Breast epithelium (tissue), 4 donors: ENCODE measurements around the gene FRK. TPM values are rescaled to one million over a fixed set of nuclear protein-coding genes. Genes with fewer than 3 reads are reported as not detected.

Experiments
- DNase-seq, 2 donors: peaks; one replicate each; pipeline ENCODE4 v3.0.0-alpha.2; 2019; ENCODE audit warnings: low spot score in 2 of 2
- H3K27ac ChIP-seq, 2 donors: fragments of 200-600 bp; sonication (generic) in 1 of 2; one replicate each; pipeline ENCODE4 v1.5.1; 2016 to 2019; ENCODE audit warnings: mild to moderate bottlenecking in 1 of 2
- H3K27me3 ChIP-seq, 2 donors: fragments of 200-600 bp; sonication (generic) in 1 of 2; one replicate each; pipeline versions ENCODE4 v1.5.1 to v1.6.0; 2017 to 2019; ENCODE audit warnings: control low read depth in 1 of 2, mild to moderate bottlenecking in 1 of 2
- H3K36me3 ChIP-seq: fragments of 200-600 bp; one replicate; pipeline ENCODE4 v1.5.1; 2019
- H3K4me1 ChIP-seq, 2 donors: fragments of 200-600 bp; sonication (generic); one replicate each; pipeline ENCODE4 v1.5.1; 2016 to 2019; ENCODE audit warnings: control low read depth in 1 of 2
- H3K4me3 ChIP-seq, 3 donors: fragments of 200-600 bp; sonication (generic); 1 replicate in 2 of 3; 2 replicates in 1 of 3; pipeline ENCODE4 v1.5.1; 2016 to 2019; ENCODE audit warnings: mild to moderate bottlenecking in 3 of 3, moderate library complexity in 2 of 3
- H3K9me3 ChIP-seq, 2 donors: fragments of 200-600 bp; sonication (generic) in 1 of 2; one replicate each; pipeline ENCODE4 v1.5.1; 2016 to 2019; ENCODE audit warnings: control low read depth in 1 of 2
- CTCF ChIP-seq, 3 donors: fragments of 450-650 bp; IDR thresholded peaks; one replicate each; pipeline ENCODE4 v1.5.1; 2016 to 2017; ENCODE audit warnings: antibody characterized with exemption in 3 of 3, mild to moderate bottlenecking in 3 of 3, moderate library complexity in 3 of 3
- POLR2A ChIP-seq: fragments of 450-650 bp; IDR thresholded peaks from one replicate; pipeline ENCODE4 v1.6.1; 2016; ENCODE audit warnings: antibody characterized with exemption, mild to moderate bottlenecking, moderate library complexity
- POLR2AphosphoS5 ChIP-seq, 3 donors: sonication (generic); formaldehyde crosslinking; IDR thresholded peaks; one replicate each; pipeline ENCODE4 v1.6.1; 2017; ENCODE audit warnings: antibody characterized with exemption in 3 of 3
- intact Hi-C: fragments of 100-400 bp; cut with DNase I; formaldehyde crosslinking; loops from one replicate; pipeline ENCODE4 v1.15.1; 2023; ENCODE audit warnings: low total_unique reads
- total RNA-seq, 3 donors: library from RNA; depleted of rRNA; stranded (reverse); fragments of >200 nt; gene quantifications; one replicate each; pipeline ENCODE4 v1.1.0, GENCODE V29; 2016

FRK gene
- total RNA-seq, 3 donors from 2014 or later, result 0.64 to 10.5 (median 5.9) TPM

- Histone ChIP-seq H3K4me3 (no peak overlapping the region), H3K4me1 (no peaks in the 10 kb centered on the region), H3K36me3 (no peaks in the 10 kb centered on the region), H3K9me3 (no peaks in the 10 kb centered on the region), H3K27ac (no peak overlapping the region), H3K27me3 (no peaks in the 10 kb centered on the region)
- intact Hi-C loops, result no loop called here
- TF ChIP-seq POLR2A (no peak), CTCF (IDR thresholded peaks at IDR 0.05) (no peak), POLR2AphosphoS5 (IDR thresholded peaks at IDR 0.05) (no peak)
- no peak for DNase-seq
These were observed 26.8 kb upstream of the FRK start for GRCh38 chr6:116087437-116088027.

- no peaks in the 10 kb centered on the region for H3K27me3 ChIP-seq
- H3K4me1 ChIP-seq, result no peaks in the 10 kb centered on the region
- intact Hi-C loops, result no loop called here
- H3K9me3 ChIP-seq, result no peaks in the 10 kb centered on the region
- no peak for TF ChIP-seq POLR2A
- no peak for TF ChIP-seq CTCF (IDR thresholded peaks at IDR 0.05)
- TF ChIP-seq POLR2AphosphoS5 (IDR thresholded peaks at IDR 0.05), result no peak
- H3K27ac ChIP-seq, result no peak overlapping the region
- DNase-seq, result no peak
- H3K4me3 ChIP-seq, result no peak overlapping the region
- no peaks in the 10 kb centered on the region for H3K36me3 ChIP-seq
These were observed 23.6 kb upstream of the FRK start for GRCh38 chr6:116084284-116084683.

- H3K27me3 ChIP-seq, result no peaks in the 10 kb centered on the region
- no peak overlapping the region for H3K27ac ChIP-seq
- intact Hi-C loops, result no loop called here
- TF ChIP-seq POLR2A (no peak), CTCF (IDR thresholded peaks at IDR 0.05) (no peak), POLR2AphosphoS5 (IDR thresholded peaks at IDR 0.05) (no peak)
- H3K9me3 ChIP-seq, result no peaks in the 10 kb centered on the region
- no peak overlapping the region for H3K4me3 ChIP-seq
- H3K36me3 ChIP-seq, result no peaks in the 10 kb centered on the region
- DNase-seq, result no peak
- H3K4me1 ChIP-seq, result no peaks in the 10 kb centered on the region
These were observed 22.4 kb upstream of the FRK start for GRCh38 chr6:116083052-116083451.

GRCh38 chr6:116078945-116079344 is 18.3 kb upstream of the FRK start:
- TF ChIP-seq POLR2A (no peak), POLR2AphosphoS5 (IDR thresholded peaks at IDR 0.05) (no peak), CTCF (IDR thresholded peaks at IDR 0.05) (no peak)
- no peaks in the 10 kb centered on the region for H3K9me3 ChIP-seq
- intact Hi-C loops, result no loop called here

GRCh38 chr6:116078522-116078921 is 17.8 kb upstream of the FRK start:
- no peaks in the 10 kb centered on the region for H3K27me3 ChIP-seq
- H3K27ac ChIP-seq, result no peak overlapping the region
- no peak overlapping the region for H3K4me3 ChIP-seq
- H3K9me3 ChIP-seq, result no peaks in the 10 kb centered on the region
- TF ChIP-seq POLR2AphosphoS5 (IDR thresholded peaks at IDR 0.05) (no peak), CTCF (IDR thresholded peaks at IDR 0.05) (no peak), POLR2A (no peak)
- intact Hi-C loops, result no loop called here
- no peak for DNase-seq
- no peaks in the 10 kb centered on the region for H3K36me3 ChIP-seq
- no peaks in the 10 kb centered on the region for H3K4me1 ChIP-seq

More at GRCh38 chr6:116078945-116079344, 18.3 kb upstream of the FRK start:
- no peak for DNase-seq
- Histone ChIP-seq H3K4me3 (no peak overlapping the region), H3K27me3 (no peaks in the 10 kb centered on the region), H3K27ac (no peak overlapping the region), H3K36me3 (no peaks in the 10 kb centered on the region), H3K4me1 (no peaks in the 10 kb centered on the region)
